HepG2 (cell line): ENCODE results near the gene PNPLA1. TPM values are rescaled to one million over a fixed set of nuclear protein-coding genes. Genes with fewer than 3 reads are reported as not detected.

Experiments
- CERS6 ChIP-seq: sonication (generic); formaldehyde crosslinking; IDR thresholded peaks from 2 replicates; pipeline ENCODE4 v1.5.0; 2020; ENCODE audit warnings: missing genetic modification reagents
- FOXA3 ChIP-seq: IDR thresholded peaks from 2 replicates; pipeline ENCODE4 v1.6.1; 2016; ENCODE audit warnings: missing genetic modification reagents, missing compliant biosample characterization
- FOXJ3 ChIP-seq: sonication (generic); formaldehyde crosslinking; IDR thresholded peaks from 2 replicates; pipeline ENCODE4 v1.4.0; 2020; ENCODE audit warnings: missing genetic modification reagents, mild to moderate bottlenecking, borderline replicate concordance
- FOXK1 ChIP-seq: sonication (generic); formaldehyde crosslinking; IDR thresholded peaks from 2 replicates; pipeline ENCODE4 v1.4.0; 2020; ENCODE audit warnings: low read depth, missing genetic modification reagents, borderline replicate concordance
- GPN1 ChIP-seq: sonication (generic); formaldehyde crosslinking; IDR thresholded peaks from 2 replicates; pipeline ENCODE4 v1.5.1; 2020; ENCODE audit warnings: missing genetic modification reagents, borderline replicate concordance
- LCORL ChIP-seq, 2 experiments: fragments of 450-650 bp in 1 of 2; sonication (generic) in 1 of 2; formaldehyde crosslinking in 1 of 2; IDR thresholded peaks; 2 replicates each; pipeline versions ENCODE4 v1.5.0 to v1.6.1; 2017 to 2020; ENCODE audit warnings: antibody characterized with exemption in 1 of 2, missing genetic modification reagents in 1 of 2
- MED1 ChIP-seq: sonication (generic); formaldehyde crosslinking; IDR thresholded peaks from 2 replicates; pipeline ENCODE4 v1.4.0; 2020; ENCODE audit warnings: missing genetic modification reagents
- PREB ChIP-seq: sonication (generic); formaldehyde crosslinking; IDR thresholded peaks from 2 replicates; pipeline ENCODE4 v1.4.0; 2020; ENCODE audit warnings: missing genetic modification reagents
- SMAD3 ChIP-seq: sonication (generic); formaldehyde crosslinking; IDR thresholded peaks from 2 replicates; pipeline ENCODE4 v1.4.0; 2020; ENCODE audit warnings: missing genetic modification reagents
- THAP11 ChIP-seq: IDR thresholded peaks from 2 replicates; pipeline ENCODE4 v1.6.1; 2016; ENCODE audit warnings: missing biosample characterization, missing genetic modification reagents
- YEATS2 ChIP-seq: sonication (generic); formaldehyde crosslinking; IDR thresholded peaks from 2 replicates; pipeline ENCODE4 v1.4.0; 2020; ENCODE audit warnings: missing genetic modification reagents, borderline replicate concordance
- ZFP1 ChIP-seq: IDR thresholded peaks from 2 replicates; pipeline ENCODE4 v1.6.1; 2016
- ZHX2 ChIP-seq, 2 experiments: sonication (generic) in 1 of 2; formaldehyde crosslinking in 1 of 2; IDR thresholded peaks; 2 replicates each; pipeline versions ENCODE4 v1.6.1 to v1.9.0; 2014 to 2022; ENCODE audit warnings: antibody characterized with exemption in 1 of 2, borderline replicate concordance in 1 of 2, inconsistent platforms in 1 of 2, low read depth in 1 of 2, missing genetic modification reagents in 1 of 2
- ZNF687 ChIP-seq: sonication (generic); formaldehyde crosslinking; IDR thresholded peaks from 2 replicates; pipeline ENCODE4 v1.5.1; 2020; ENCODE audit warnings: mild to moderate bottlenecking, missing genetic modification reagents, moderate library complexity
- ZNF773 ChIP-seq: sonication (generic); formaldehyde crosslinking; IDR thresholded peaks from 2 replicates; pipeline ENCODE4 v1.4.0; 2020; ENCODE audit warnings: missing genetic modification reagents, borderline replicate concordance
- ZSCAN25 ChIP-seq: sonication (generic); formaldehyde crosslinking; IDR thresholded peaks from 2 replicates; pipeline ENCODE4 v1.8.0; 2022; ENCODE audit warnings: mild to moderate bottlenecking, missing genetic modification reagents
- polyA plus RNA-seq, 8 experiments: library from polyadenylated mRNA; depleted of rRNA in 3 of 8; stranded (reverse) in 7 of 8; unstranded in 1 of 8; fragments of >200 nt; fragmentation: Illumina TruSeq in 4 of 8; extraction: Trizol in 4 of 8; gene quantifications; 2 replicates each; pipeline versions ENCODE4 v1.2.1 to v1.2.3, GENCODE V29; 2011 to 2016; ENCODE audit warnings: low read depth in 4 of 8, missing spikeins in 1 of 8, mixed read lengths in 1 of 8; ENCODE audit not compliant: insufficient read depth in 1 of 8
- total RNA-seq, 5 experiments: library from RNA; depleted of rRNA; stranded (reverse); fragments of >200 nt; fragmentation: Illumina TruSeq; extraction: Trizol; gene quantifications; 2 replicates each; pipeline ENCODE4 v1.2.3, GENCODE V29; 2016; ENCODE audit warnings: low read depth in 1 of 5

Gene PNPLA1
- total and polyA plus RNA-seq, 2 of the 13 experiments (the other 11 are each of a cell fraction or from before 2014, with no cell fraction given), result not detected

GRCh38 chr6:36302227-36302976 lies 32.5 kb downstream of the PNPLA1 start (continued):
- TF ChIP-seq ZNF687 (CRISPR knock-in tag) (peak; percentile 32), ZFP1 (CRISPR knock-in tag) (peak; percentile 63; the same call in 1 of the 2 replicates), LCORL (IDR thresholded peaks at IDR 0.05) (no peak), LCORL (CRISPR knock-in tag; IDR thresholded peaks at IDR 0.05) (0 out of 2 replicates have a peak, but pooled peaks have one; percentile 47), MED1 (CRISPR knock-in tag) (0 out of 2 replicates have a peak, but pooled peaks have one; percentile 11), FOXA3 (CRISPR knock-in tag) (peak; percentile 45; the same call in 1 of the 2 replicates), FOXJ3 (CRISPR knock-in tag) (no peak), THAP11 (CRISPR knock-in tag) (peak; percentile 52), GPN1 (CRISPR knock-in tag) (no peak), ZHX2 (IDR thresholded peaks at IDR 0.05; ENCODE audit: low read depth) (no peak), ZHX2 (CRISPR knock-in tag; IDR thresholded peaks at IDR 0.05; ENCODE audit: borderline replicate concordance) (no peak), CERS6 (no peak), ZSCAN25 (CRISPR knock-in tag) (no peak), PREB (CRISPR knock-in tag) (no peak), SMAD3 (peak; percentile 93; the same call in 1 of the 2 replicates), FOXK1 (CRISPR knock-in tag) (peak; percentile 42; the same call in 1 of the 2 replicates), YEATS2 (CRISPR knock-in tag) (peak; percentile 50; the same call in 1 of the 2 replicates), ZNF773 (CRISPR knock-in tag) (no peak)
